ENCODE data around the gene DDX28. TPM values are rescaled to one million over a fixed set of nuclear protein-coding genes. Genes with fewer than 3 reads are reported as not detected.

Gene DDX28
- total RNA-seq, 3 donors from 2014 or later = 6.1 to 7.2 (median 6.8) TPM

- no peak for ATAC-seq
- no peak for TF ChIP-seq CTCF (IDR thresholded peaks at IDR 0.05)
Observed at GRCh38 chr16:67982011-67982696, 40.9 kb downstream of the DDX28 start.

DNA sequence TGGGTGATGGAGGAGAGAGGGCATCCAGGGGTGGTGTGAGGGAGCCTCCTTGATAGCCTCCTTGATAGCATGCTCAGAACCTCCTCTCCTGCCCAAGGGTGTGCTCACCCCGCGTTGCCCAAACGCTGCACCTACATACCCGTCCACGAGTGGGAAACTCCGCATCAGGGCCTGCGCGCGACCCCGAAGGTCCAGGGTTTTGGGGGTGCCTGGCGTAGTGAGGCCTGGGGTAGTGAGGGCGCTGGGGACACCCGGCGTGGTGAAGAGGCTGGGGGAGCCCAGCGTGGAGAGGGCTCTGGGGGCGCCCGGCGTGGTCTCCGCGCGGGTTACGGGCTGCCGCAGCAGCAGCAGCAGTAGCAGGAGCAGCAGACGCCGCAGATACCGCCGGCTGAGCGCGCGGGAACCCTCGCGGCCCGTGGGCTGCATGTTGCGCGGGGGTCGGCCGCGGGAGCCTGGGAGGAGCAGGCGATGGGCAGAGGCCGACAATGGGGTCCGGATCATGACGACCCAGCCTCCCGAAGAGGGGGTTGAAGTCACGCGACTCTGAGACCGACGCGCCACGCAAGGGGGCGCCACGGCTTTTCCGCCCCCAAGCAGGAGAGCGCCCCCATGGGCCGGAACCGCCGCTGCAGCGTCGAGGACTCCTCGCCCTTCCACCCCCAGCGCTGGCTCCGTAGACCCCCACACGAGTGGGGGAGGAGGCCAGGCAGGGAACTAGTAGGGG is 42.9 kb downstream of the DDX28 start, which contains the start of gene DPEP3:
Gene DPEP3, minus strand, starts transcription at position 545 of the 724 bp plus-strand sequence. Its CDS starts 119 bp downstream, at position 426.
- Histone ChIP-seq H3K4me1 (ENCODE audit: low read depth) (no peaks in the 10 kb centered on the region), H3K4me3 (no peak within 1 kb of the TSS), H3K9me3 (no peaks in the 10 kb centered on the region), H3K36me3 (ENCODE audit: low read depth) (no peaks in the 10 kb centered on the region)
- intact Hi-C loops (cut with DNase I, micrococcal nuclease) = no loop called here
- ATAC-seq = no peak
- no peak for TF ChIP-seq CTCF (IDR thresholded peaks at IDR 0.05)
- DNase-seq = no peak

More at GRCh38 chr16:67982011-67982696, 40.9 kb downstream of the DDX28 start:
- H3K36me3 ChIP-seq (ENCODE audit: low read depth) = no peaks in the 10 kb centered on the region
- no peak overlapping the region for H3K4me3 ChIP-seq
- H3K4me1 ChIP-seq (ENCODE audit: low read depth) = peaks cover 3% of the 10 kb centered on the region
- DNase-seq = no peak
- intact Hi-C loops (cut with DNase I, micrococcal nuclease) = no loop called here
- H3K9me3 ChIP-seq = no peaks in the 10 kb centered on the region

DNA sequence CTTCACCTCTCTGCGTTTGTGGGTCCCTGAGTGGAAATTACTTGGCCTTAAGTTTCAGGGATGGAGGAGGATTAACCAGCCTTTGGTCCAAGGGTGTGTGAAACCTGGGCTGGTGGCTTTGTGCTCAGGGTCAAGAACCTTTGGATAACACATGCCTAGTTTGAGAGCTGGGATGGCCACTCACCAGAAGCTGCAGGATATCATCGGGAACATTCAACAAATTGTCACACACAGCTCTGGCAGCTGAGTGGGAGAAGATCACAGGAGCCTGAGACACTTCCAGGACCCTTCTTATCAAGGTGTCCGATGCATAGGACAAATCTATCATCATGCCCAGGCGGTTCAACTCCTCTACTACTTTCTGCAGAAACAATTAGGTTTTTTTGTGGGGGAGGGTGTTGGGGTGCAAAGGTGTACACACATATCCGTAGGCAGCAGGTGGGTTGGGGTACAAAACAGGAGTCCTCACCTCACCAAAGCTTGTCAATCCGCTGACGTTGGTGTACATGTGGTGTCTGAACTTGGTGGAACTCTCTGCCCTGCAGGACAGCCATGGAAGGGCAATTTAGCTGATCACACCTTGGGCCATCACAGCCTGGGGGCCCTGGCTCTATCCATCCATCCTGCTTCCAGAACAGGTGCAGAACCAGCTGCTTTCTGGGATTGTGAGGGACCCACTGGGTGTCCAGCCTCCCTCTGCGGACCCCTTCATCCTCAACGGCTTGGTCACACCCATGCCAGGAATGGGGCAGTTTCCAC is 45.4 kb downstream of the DDX28 start:
- DNase-seq (no peak), ATAC-seq (no peak)
- Histone ChIP-seq H3K4me3 (no peak overlapping the region), H3K9me3 (no peaks in the 10 kb centered on the region), H3K4me1 (ENCODE audit: low read depth) (no peaks in the 10 kb centered on the region), H3K36me3 (ENCODE audit: low read depth) (no peaks in the 10 kb centered on the region)
- TF ChIP-seq CTCF (IDR thresholded peaks at IDR 0.05) = no peak
- intact Hi-C loops (cut with DNase I, micrococcal nuclease) = no loop called here

DNA sequence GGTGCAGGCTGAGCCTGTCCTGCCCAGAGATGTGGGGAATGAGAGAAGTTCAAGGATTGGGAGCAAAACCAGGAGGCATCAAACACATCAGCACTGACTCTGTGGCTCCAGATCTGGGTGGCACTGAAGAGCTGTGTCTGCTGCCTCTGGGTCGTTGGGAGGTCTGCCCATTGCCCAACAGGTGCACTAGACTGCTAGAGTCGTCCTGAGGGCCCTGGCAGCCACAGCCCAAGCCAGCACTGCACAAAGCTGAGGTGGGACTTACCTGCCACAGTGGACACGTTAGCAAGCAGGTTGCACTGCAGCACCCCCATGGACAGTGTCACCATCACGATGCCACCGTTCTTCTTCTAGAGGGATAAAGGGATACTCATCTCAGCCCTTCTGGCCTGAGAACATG is 46.0 kb downstream of the DDX28 start:
- Histone ChIP-seq H3K36me3 (ENCODE audit: low read depth) (no peaks in the 10 kb centered on the region), H3K4me1 (ENCODE audit: low read depth) (no peaks in the 10 kb centered on the region), H3K9me3 (no peaks in the 10 kb centered on the region), H3K4me3 (no peak overlapping the region)
- DNase-seq (no peak), ATAC-seq (no peak)
- intact Hi-C loops (cut with DNase I, micrococcal nuclease) = no loop called here
- TF ChIP-seq CTCF (IDR thresholded peaks at IDR 0.05) = no peak

DNA sequence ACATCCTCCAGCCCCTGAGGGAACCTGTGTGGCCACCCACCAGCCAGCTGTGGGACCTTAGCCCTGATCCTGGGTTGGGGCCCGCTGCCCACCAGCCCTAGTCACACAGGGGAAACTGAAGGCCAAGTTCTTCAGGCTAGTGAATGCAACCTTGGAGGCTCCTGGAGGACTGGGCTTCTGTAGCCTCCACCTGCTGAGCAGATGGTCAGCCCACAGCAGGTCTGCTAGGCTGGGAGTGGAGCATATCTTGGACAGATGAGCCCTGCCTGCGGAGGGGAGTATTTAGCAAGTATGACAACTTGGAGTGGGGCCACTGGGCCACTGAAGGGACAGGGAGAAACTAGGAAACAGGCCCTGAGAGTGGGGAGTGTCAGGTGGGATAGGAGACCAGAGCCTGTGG is 46.8 kb downstream of the DDX28 start:
- Histone ChIP-seq H3K4me1 (ENCODE audit: low read depth) (no peaks in the 10 kb centered on the region), H3K4me3 (no peak overlapping the region), H3K9me3 (no peaks in the 10 kb centered on the region), H3K36me3 (ENCODE audit: low read depth) (no peaks in the 10 kb centered on the region)
- DNase-seq (no peak), ATAC-seq (no peak)
- intact Hi-C loops (cut with DNase I, micrococcal nuclease) = no loop called here
- no peak for TF ChIP-seq CTCF (IDR thresholded peaks at IDR 0.05)

All from mucosa of descending colon (tissue), 3 donors.